Activated T-cell treated with anti-CD3 and anti-CD28 coated beads, Interleukin-2, amount 50 U/mL, for 24 hours (primary cell): ENCODE data around the gene CBS.
"Not testable (repeated sequence)": the region's sequence is repeated elsewhere in the genome, so short reads cannot be mapped to it uniquely, and the experiment has no call there.

ENCODE experiments used
- DNase-seq: peaks from one replicate; pipeline ENCODE4 v3.0.0-alpha.2; 2020
- H3K27ac Mint-ChIP-seq: 2 replicates; pipeline ENCODE4 v1.8.0; 2020; ENCODE audit warnings: mild to moderate bottlenecking, mixed read lengths
- H3K27me3 Mint-ChIP-seq: 2 replicates; pipeline ENCODE4 v1.8.0; 2020; ENCODE audit warnings: mixed read lengths
- H3K36me3 Mint-ChIP-seq: 2 replicates; pipeline ENCODE4 v1.8.0; 2020; ENCODE audit warnings: low read depth, mixed read lengths
- H3K4me1 Mint-ChIP-seq: 2 replicates; pipeline ENCODE4 v1.8.0; 2020; ENCODE audit warnings: low read depth, mixed read lengths
- H3K4me3 Mint-ChIP-seq: 2 replicates; pipeline ENCODE4 v1.8.0; 2020; ENCODE audit warnings: mild to moderate bottlenecking, moderate library complexity, mixed read lengths
- H3K9me3 Mint-ChIP-seq: 2 replicates; pipeline ENCODE4 v1.8.0; 2020; ENCODE audit warnings: mixed read lengths

The CBS gene

GRCh38 chr21:43082587-43083300, 7.1 kb upstream of the CBS start:
- not testable (repeated sequence) for H3K27ac Mint-ChIP-seq, H3K36me3 Mint-ChIP-seq, H3K4me3 Mint-ChIP-seq

GRCh38 chr21:43076643-43077042, 1.0 kb upstream of the CBS start:
- H3K27ac Mint-ChIP-seq = not testable (repeated sequence)

More at GRCh38 chr21:43082587-43083300, 7.1 kb upstream of the CBS start:
- DNase-seq, H3K27me3 Mint-ChIP-seq, H3K9me3 Mint-ChIP-seq, H3K4me1 Mint-ChIP-seq: not testable (repeated sequence)

GRCh38 chr21:43076023-43076637, 495 bp upstream of the CBS start:
- H3K27ac Mint-ChIP-seq, H3K4me1 Mint-ChIP-seq, H3K9me3 Mint-ChIP-seq, H3K27me3 Mint-ChIP-seq, DNase-seq, H3K4me3 Mint-ChIP-seq, H3K36me3 Mint-ChIP-seq: not testable (repeated sequence)

More at GRCh38 chr21:43076643-43077042, 1.0 kb upstream of the CBS start:
- H3K4me3 Mint-ChIP-seq, H3K9me3 Mint-ChIP-seq, H3K36me3 Mint-ChIP-seq, H3K27me3 Mint-ChIP-seq, H3K4me1 Mint-ChIP-seq, DNase-seq: not testable (repeated sequence)

- H3K4me3 Mint-ChIP-seq, H3K36me3 Mint-ChIP-seq, H3K27ac Mint-ChIP-seq, DNase-seq, H3K4me1 Mint-ChIP-seq, H3K27me3 Mint-ChIP-seq, H3K9me3 Mint-ChIP-seq: not testable (repeated sequence)
Measured at GRCh38 chr21:43074401-43075169, 1.1 kb downstream of the CBS start.

GRCh38 chr21:43072742-43073141, 2.9 kb downstream of the CBS start:
- not testable (repeated sequence) for H3K27me3 Mint-ChIP-seq, H3K9me3 Mint-ChIP-seq, H3K4me1 Mint-ChIP-seq, DNase-seq, H3K36me3 Mint-ChIP-seq, H3K4me3 Mint-ChIP-seq, H3K27ac Mint-ChIP-seq

GRCh38 chr21:43069682-43070081, 6.0 kb downstream of the CBS start:
- H3K4me1 Mint-ChIP-seq, DNase-seq, H3K36me3 Mint-ChIP-seq, H3K27ac Mint-ChIP-seq, H3K27me3 Mint-ChIP-seq, H3K4me3 Mint-ChIP-seq, H3K9me3 Mint-ChIP-seq: not testable (repeated sequence)

- not testable (repeated sequence) for H3K27ac Mint-ChIP-seq
Measured at GRCh38 chr21:43068065-43068464, 7.6 kb downstream of the CBS start.

GRCh38 chr21:43066690-43067089, 8.9 kb downstream of the CBS start:
- H3K9me3 Mint-ChIP-seq, H3K36me3 Mint-ChIP-seq, DNase-seq, H3K27ac Mint-ChIP-seq, H3K4me1 Mint-ChIP-seq, H3K4me3 Mint-ChIP-seq, H3K27me3 Mint-ChIP-seq: not testable (repeated sequence)

More at GRCh38 chr21:43068065-43068464, 7.6 kb downstream of the CBS start:
- H3K9me3 Mint-ChIP-seq, H3K4me1 Mint-ChIP-seq, H3K36me3 Mint-ChIP-seq, H3K27me3 Mint-ChIP-seq, DNase-seq, H3K4me3 Mint-ChIP-seq: not testable (repeated sequence)

- not testable (repeated sequence) for H3K4me3 Mint-ChIP-seq, H3K4me1 Mint-ChIP-seq, DNase-seq, H3K27me3 Mint-ChIP-seq, H3K36me3 Mint-ChIP-seq, H3K27ac Mint-ChIP-seq, H3K9me3 Mint-ChIP-seq
Measured at GRCh38 chr21:43065991-43066390, 9.6 kb downstream of the CBS start.

- H3K4me3 Mint-ChIP-seq, DNase-seq, H3K27me3 Mint-ChIP-seq, H3K27ac Mint-ChIP-seq, H3K36me3 Mint-ChIP-seq, H3K9me3 Mint-ChIP-seq, H3K4me1 Mint-ChIP-seq: not testable (repeated sequence)
Measured at GRCh38 chr21:43064265-43064917, 11.2 kb downstream of the CBS start.

- not testable (repeated sequence) for H3K27me3 Mint-ChIP-seq, DNase-seq, H3K9me3 Mint-ChIP-seq, H3K4me1 Mint-ChIP-seq, H3K27ac Mint-ChIP-seq, H3K36me3 Mint-ChIP-seq, H3K4me3 Mint-ChIP-seq
Measured at GRCh38 chr21:43062955-43063664, 12.5 kb downstream of the CBS start.

GRCh38 chr21:43053112-43053511, 22.5 kb downstream of the CBS start:
- H3K36me3 Mint-ChIP-seq, H3K27me3 Mint-ChIP-seq, H3K9me3 Mint-ChIP-seq, H3K27ac Mint-ChIP-seq, H3K4me3 Mint-ChIP-seq, DNase-seq, H3K4me1 Mint-ChIP-seq: not testable (repeated sequence)

- not testable (repeated sequence) for H3K27ac Mint-ChIP-seq, H3K4me3 Mint-ChIP-seq, H3K9me3 Mint-ChIP-seq, H3K27me3 Mint-ChIP-seq, H3K36me3 Mint-ChIP-seq, H3K4me1 Mint-ChIP-seq
- peak; percentile 37 for DNase-seq
Measured at GRCh38 chr21:43045876-43046821, 29.5 kb downstream of the CBS start.
